Measurements from ENCODE around the gene ADAM17. TPM values are rescaled to one million over a fixed set of nuclear protein-coding genes. Genes with fewer than 3 reads are reported as not detected.

Gene ADAM17
- polyA plus RNA-seq, 1 experiment = 14.0 TPM

GRCh38 chr2:9463698-9464034 is 92.0 kb downstream of the ADAM17 start:
- ChIA-PET CTCF (no interaction called here), POLR2A (no interaction called here)
- no peak overlapping the region for H3K27ac ChIP-seq (ENCODE audit: low read depth, low read length)
- no peaks in the 10 kb centered on the region for H3K27me3 ChIP-seq (ENCODE audit: control insufficient read depth, insufficient read depth, low read length)
- no peaks in the 10 kb centered on the region; the same call in 1 of the 2 replicates for H3K9me3 ChIP-seq (ENCODE audit: control insufficient read depth, insufficient read depth, low read length)
- no peak for TF ChIP-seq CTCF (IDR thresholded peaks at IDR 0.05; ENCODE audit: low read depth, low read length)
- H3K4me3 ChIP-seq (ENCODE audit: low read depth, low read length) = no peak overlapping the region
- no peak for DNase-seq (ENCODE audit: low read depth, low spot score)

GRCh38 chr2:9462886-9463697 is 92.5 kb downstream of the ADAM17 start:
- POLR2A ChIA-PET = no interaction called here
- DNase-seq (ENCODE audit: low read depth, low spot score) = no peak
- Histone ChIP-seq H3K4me3 (ENCODE audit: low read depth, low read length) (no peak overlapping the region), H3K27ac (ENCODE audit: low read depth, low read length) (peak overlapping the region; percentile 42), H3K9me3 (ENCODE audit: control insufficient read depth, insufficient read depth, low read length) (no peaks in the 10 kb centered on the region; the same call in 1 of the 2 replicates), H3K27me3 (ENCODE audit: control insufficient read depth, insufficient read depth, low read length) (no peaks in the 10 kb centered on the region)
- no peak for TF ChIP-seq CTCF (IDR thresholded peaks at IDR 0.05; ENCODE audit: low read depth, low read length)
- CTCF ChIA-PET = no interaction called here

- Histone ChIP-seq H3K4me3 (ENCODE audit: low read depth, low read length) (no peak overlapping the region), H3K27ac (ENCODE audit: low read depth, low read length) (no peak overlapping the region), H3K9me3 (ENCODE audit: control insufficient read depth, insufficient read depth, low read length) (no peaks in the 10 kb centered on the region; the same call in 1 of the 2 replicates), H3K27me3 (ENCODE audit: control insufficient read depth, insufficient read depth, low read length) (no peaks in the 10 kb centered on the region)
- no peak for DNase-seq (ENCODE audit: low read depth, low spot score)
- ChIA-PET CTCF (no interaction called here), POLR2A (no interaction called here)
- no peak for TF ChIP-seq CTCF (IDR thresholded peaks at IDR 0.05; ENCODE audit: low read depth, low read length)
These were observed 93.3 kb downstream of the ADAM17 start for GRCh38 chr2:9462313-9462712.

GRCh38 chr2:9461079-9461478 is 94.6 kb downstream of the ADAM17 start:
- Histone ChIP-seq H3K4me3 (ENCODE audit: low read depth, low read length) (no peak overlapping the region), H3K27me3 (ENCODE audit: control insufficient read depth, insufficient read depth, low read length) (no peaks in the 10 kb centered on the region), H3K9me3 (ENCODE audit: control insufficient read depth, insufficient read depth, low read length) (no peaks in the 10 kb centered on the region; the same call in 1 of the 2 replicates), H3K27ac (ENCODE audit: low read depth, low read length) (no peak overlapping the region)
- no peak for TF ChIP-seq CTCF (IDR thresholded peaks at IDR 0.05; ENCODE audit: low read depth, low read length)
- ChIA-PET CTCF (interaction anchor here (0.7 kb wide), 1 partner anchor 52 kb away, joined by 3 read pairs; no protein-coding TSS in a partner anchor), POLR2A (no interaction called here)
- DNase-seq (ENCODE audit: low read depth, low spot score) = no peak

GRCh38 chr2:9460441-9461017 is 95.1 kb downstream of the ADAM17 start:
- Histone ChIP-seq H3K27me3 (ENCODE audit: control insufficient read depth, insufficient read depth, low read length) (no peaks in the 10 kb centered on the region), H3K27ac (ENCODE audit: low read depth, low read length) (no peak overlapping the region), H3K4me3 (ENCODE audit: low read depth, low read length) (no peak overlapping the region), H3K9me3 (ENCODE audit: control insufficient read depth, insufficient read depth, low read length) (no peaks in the 10 kb centered on the region)
- no peak for DNase-seq (ENCODE audit: low read depth, low spot score)
- POLR2A ChIA-PET = no interaction called here
- TF ChIP-seq CTCF (IDR thresholded peaks at IDR 0.05; ENCODE audit: low read depth, low read length) = no peak
- CTCF ChIA-PET = interaction anchor here (0.7 kb wide), 1 partner anchor 51 kb away, joined by 3 read pairs; no protein-coding TSS in a partner anchor

All from AG04450 (cell line).